ENCODE results near the gene AP1S3. TPM values are rescaled to one million over a fixed set of nuclear protein-coding genes. Genes with fewer than 3 reads are reported as not detected.

AP1S3 gene
- 49.8 and 75.5 TPM in 2 replicates for total RNA-seq

DNA sequence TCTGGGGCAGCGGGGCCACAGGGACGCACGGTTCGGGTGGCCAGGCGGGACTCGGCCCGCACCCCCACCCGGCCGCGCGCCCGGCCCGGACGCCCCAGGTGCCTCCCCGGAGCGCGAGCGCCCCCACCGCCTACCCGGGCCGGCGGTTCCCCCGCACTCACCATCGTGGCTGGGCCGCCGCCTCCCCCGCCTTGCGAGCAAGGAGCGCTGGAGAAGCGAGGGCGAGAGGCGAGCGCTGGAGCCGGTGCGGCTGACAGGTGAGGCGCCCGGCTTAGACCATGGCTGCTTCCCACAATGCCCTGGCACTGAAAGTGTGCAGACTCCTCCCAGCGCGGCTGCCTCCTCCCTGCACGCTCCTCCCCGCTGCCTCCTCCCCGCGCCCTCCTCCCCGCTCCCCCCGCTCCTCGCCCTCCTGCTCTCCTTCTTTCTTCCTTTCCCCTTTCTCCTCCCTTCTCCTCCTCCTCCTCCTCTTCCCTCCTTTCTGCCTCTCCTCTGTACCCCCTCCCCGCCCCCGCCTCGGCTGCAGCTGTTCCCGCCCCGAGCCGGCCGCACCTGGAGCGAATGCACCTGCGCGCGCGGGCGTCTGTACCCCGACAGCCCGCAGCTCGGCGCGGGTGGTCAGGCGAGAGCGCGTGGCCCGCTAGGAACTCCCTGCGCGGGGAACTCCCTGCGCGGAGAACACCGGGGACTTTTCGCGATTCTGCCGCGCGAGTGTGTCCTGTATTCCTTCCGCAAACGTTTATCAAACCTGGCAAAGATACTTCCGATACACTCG lies at the start of gene AP1S3:
AP1S3 (minus strand) TSS at position 296 of the 775 bp plus-strand sequence; CDS start at position 164, 132 bp downstream.

Other genes starting within 250 kb of the AP1S3 start
- 0.21 TPM in 1 of 2 replicates, not detected in the other for gene SCG2, start 235.2 kb downstream of the AP1S3 start, total RNA-seq
- gene WDFY1, start 107.8 kb upstream of the AP1S3 start, total RNA-seq, result 37.0 and 54.9 TPM in 2 replicates
- gene MRPL44, start 119.9 kb upstream of the AP1S3 start, total RNA-seq, result 39.1 and 42.9 TPM in 2 replicates
- gene SERPINE2, start 201.7 kb upstream of the AP1S3 start, total RNA-seq, result 53.9 and 59.4 TPM in 2 replicates